GM06990 (cell line): ENCODE data around the gene ISCU.
"Not testable (repeated sequence)": the region's sequence is repeated elsewhere in the genome, so short reads cannot be mapped to it uniquely, and the experiment has no call there.

Experiments
- DNase-seq: peaks from one replicate; pipeline ENCODE4 v3.0.0-alpha.2; 2011; ENCODE audit not compliant: insufficient read length; ENCODE audit errors: extremely low read depth
- H3K27me3 ChIP-seq: replicated peaks from 2 replicates; pipeline ENCODE4 v1.6.0; 2011; ENCODE audit warnings: low read length; ENCODE audit not compliant: control insufficient read depth, insufficient read depth
- H3K36me3 ChIP-seq: 2 replicates; pipeline ENCODE4 v1.5.1; 2011; ENCODE audit warnings: low read length; ENCODE audit not compliant: control insufficient read depth, insufficient read depth
- H3K4me3 ChIP-seq: replicated peaks from 2 replicates; pipeline ENCODE4 v1.5.1; 2011; ENCODE audit warnings: low read depth, mild to moderate bottlenecking, control low read depth, low read length
- TF ChIP-seq, protein P1 (sequence below): IDR thresholded peaks from 2 replicates; pipeline ENCODE4 v1.5.1; 2011; ENCODE audit warnings: low read length, control low read depth, mild to moderate bottlenecking, inconsistent platforms; ENCODE audit not compliant: insufficient read depth, poor library complexity, severe bottlenecking

Gene ISCU

DNA sequence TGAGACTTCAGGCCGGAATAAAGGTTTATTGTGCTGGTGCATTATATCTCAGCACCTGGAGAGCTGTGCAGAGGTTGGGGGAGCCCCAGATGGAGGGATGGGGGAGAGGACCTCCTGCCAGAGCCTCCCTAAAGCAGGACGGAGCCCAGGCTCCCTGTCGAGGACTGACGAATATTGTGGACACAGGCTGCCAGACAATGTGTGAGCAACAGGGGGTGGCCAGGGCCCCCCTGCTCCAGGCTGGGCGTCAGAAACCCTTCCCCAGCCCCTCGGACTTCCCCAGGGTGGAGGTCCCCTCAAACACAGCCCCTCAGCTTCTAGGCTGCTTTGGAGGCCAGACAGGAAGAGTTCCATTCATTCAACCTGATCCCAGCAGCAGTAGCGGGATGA is 27.4 kb downstream of the ISCU start:
- H3K36me3 ChIP-seq: no peaks in the 10 kb centered on the region
- TF ChIP-seq, protein P1, sequence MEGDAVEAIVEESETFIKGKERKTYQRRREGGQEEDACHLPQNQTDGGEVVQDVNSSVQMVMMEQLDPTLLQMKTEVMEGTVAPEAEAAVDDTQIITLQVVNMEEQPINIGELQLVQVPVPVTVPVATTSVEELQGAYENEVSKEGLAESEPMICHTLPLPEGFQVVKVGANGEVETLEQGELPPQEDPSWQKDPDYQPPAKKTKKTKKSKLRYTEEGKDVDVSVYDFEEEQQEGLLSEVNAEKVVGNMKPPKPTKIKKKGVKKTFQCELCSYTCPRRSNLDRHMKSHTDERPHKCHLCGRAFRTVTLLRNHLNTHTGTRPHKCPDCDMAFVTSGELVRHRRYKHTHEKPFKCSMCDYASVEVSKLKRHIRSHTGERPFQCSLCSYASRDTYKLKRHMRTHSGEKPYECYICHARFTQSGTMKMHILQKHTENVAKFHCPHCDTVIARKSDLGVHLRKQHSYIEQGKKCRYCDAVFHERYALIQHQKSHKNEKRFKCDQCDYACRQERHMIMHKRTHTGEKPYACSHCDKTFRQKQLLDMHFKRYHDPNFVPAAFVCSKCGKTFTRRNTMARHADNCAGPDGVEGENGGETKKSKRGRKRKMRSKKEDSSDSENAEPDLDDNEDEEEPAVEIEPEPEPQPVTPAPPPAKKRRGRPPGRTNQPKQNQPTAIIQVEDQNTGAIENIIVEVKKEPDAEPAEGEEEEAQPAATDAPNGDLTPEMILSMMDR: no peak
- H3K27me3 ChIP-seq: no peaks in the 10 kb centered on the region
- no peak overlapping the region for H3K4me3 ChIP-seq
- no peak for DNase-seq

DNA sequence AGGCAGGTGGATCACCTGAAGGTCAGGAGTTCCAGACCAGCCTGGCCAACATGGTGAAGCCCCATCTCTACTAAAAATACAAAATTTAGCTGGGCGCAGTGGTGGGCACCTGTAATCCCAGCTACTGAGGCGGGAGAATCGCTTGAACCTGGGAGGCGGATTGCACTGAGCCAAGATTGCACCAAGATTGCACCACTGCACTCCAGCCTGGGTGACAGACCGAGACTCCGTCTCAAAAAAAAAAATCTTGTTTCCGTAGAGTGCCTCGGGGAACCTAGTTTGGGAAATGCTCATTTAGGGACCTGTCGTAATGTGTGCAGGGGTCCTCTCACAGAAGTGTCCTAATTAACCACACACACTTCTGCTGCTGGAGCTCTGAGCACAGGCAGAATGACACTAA is 28.1 kb downstream of the ISCU start:
- not testable (repeated sequence) for H3K4me3 ChIP-seq, H3K27me3 ChIP-seq, H3K36me3 ChIP-seq, DNase-seq

DNA sequence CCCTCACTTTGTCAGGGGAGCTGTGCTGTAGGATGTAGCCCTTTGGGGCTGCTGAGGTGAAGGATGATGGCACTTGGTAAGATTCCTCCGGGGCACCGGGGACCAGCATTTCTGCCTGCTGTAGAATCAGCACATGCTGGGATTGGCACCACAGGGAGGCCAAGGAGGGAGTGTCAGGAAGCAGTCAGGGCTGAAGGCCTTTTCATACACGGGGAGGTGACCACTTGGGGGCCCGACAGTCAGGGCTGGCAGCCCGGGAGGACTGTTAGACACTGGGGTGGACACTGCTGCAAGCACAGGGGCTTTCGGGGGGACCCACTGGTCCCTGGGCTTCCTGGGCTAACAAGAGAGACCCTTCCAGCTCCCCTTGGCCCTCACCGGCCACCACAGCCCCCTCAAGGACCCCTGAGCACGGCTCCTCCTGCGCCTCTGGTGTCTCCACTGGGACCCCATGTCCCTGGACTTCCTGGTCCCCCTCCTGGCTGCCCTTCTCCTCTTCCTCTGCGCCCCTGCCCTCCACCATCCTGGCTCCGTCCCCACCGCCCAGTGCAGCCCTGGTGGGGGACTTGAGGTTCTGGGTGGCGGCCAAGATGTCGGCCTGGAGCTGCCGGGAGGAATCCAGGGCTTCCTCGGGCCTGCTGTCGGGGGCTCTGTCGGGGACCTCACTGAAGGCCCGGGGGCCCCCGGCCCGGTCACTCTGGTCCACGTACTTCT is 29.0 kb downstream of the ISCU start:
- DNase-seq: no peak
- TF ChIP-seq, protein P1: no peak
- Histone ChIP-seq H3K4me3 (no peak overlapping the region), H3K36me3 (no peaks in the 10 kb centered on the region), H3K27me3 (no peaks in the 10 kb centered on the region)

DNA sequence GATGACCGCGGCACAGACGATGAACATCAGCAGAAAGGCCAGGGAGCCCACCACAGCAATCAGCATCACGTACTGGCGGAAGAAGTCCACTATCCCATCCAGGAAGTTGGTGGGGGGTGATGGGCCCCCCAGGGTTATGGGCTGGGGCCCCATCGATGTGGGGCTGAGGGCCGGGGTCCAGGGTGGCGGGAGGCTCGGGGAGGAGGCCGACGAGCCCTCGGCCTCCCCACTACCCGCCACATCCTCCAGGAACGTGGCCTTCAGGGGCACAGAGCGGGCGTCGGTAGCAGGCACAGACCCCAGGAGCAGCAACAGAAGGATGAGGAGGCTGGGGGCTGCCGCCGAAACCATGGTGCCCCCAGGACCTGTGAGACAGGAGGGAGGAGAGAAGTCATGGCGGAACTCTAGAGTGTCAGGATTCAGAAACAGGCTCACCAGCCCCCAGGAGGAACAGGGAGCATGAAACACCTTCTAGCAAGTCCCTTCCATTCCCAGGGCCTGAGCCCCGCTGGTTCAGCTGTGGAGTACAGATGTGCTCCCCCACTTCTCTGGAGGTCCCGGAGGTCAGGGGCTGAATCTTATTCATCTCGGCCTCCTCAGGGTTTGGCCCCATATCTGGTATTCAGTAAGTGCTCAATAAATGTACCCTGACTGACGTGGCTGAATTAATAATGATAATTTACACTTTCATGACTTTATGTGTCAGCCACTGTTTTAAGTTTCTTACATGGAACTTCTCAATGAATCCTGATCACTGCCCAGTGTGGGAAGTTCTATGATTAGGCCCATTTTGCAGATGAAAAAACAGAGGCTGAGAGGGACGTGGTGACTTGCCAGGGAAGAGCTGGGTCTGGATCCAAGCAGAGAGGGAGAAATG is 29.9 kb downstream of the ISCU start:
- DNase-seq: no peak
- H3K36me3 ChIP-seq: no peaks in the 10 kb centered on the region
- TF ChIP-seq, protein P1: no peak

DNA sequence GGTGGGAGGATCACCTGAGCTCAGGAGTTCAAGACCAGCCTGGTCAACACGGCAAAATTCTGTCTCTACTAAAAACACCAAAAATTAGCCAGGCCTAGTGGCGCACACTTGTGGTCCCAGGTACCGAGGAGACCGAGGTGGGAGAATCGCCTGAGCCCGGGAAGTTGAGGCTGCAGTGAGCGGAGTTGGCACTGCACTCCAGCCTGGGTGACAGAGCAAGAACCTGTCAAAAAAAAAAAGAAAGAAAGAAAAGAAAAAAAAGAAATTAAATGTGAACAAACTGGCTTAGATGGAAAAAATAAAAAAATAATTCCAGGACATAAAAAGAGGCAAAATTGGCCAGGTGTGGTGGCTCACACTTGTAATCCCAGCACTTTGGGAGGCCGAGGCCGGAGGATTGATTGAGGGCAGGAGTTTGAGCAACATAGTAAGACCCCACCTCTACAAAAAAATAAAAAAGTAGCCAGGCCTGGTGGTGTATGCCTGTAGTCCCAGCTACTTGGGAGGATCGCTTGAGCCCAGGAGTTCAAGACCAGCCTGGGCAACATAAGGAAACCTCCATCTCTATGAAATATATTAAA is 32.0 kb downstream of the ISCU start:
- H3K36me3 ChIP-seq: no peaks in the 10 kb centered on the region
- DNase-seq: no peak
- TF ChIP-seq, protein P1: no peak
- no peaks in the 10 kb centered on the region for H3K27me3 ChIP-seq
- no peak overlapping the region for H3K4me3 ChIP-seq

More for the DNA sequence above, 29.9 kb downstream of the ISCU start:
- Histone ChIP-seq H3K27me3 (no peaks in the 10 kb centered on the region), H3K4me3 (no peak overlapping the region)
